H1 (cell line): ENCODE data around the gene GANC. TPM values are rescaled to one million over a fixed set of nuclear protein-coding genes. Genes with fewer than 3 reads are reported as not detected.
"Not testable (repeated sequence)": the region's sequence is repeated elsewhere in the genome, so short reads cannot be mapped to it uniquely, and the experiment has no call there.

Experiments
- CTCF ChIA-PET: fragments of 300-600 bp; sonication (Branson Sonifier 250); formaldehyde crosslinking; loops from one replicate; lab custom pipeline; 2021; ENCODE audit not compliant: partially characterized antibody; lab: Charles Lee
- POLR2A ChIA-PET: fragments of 300-600 bp; sonication (Branson Sonifier 250); formaldehyde crosslinking; loops from one replicate; lab custom pipeline; 2021; ENCODE audit warnings: inconsistent platforms; ENCODE audit not compliant: partially characterized antibody; lab: Charles Lee
- DNase-seq, 2 experiments: peaks; one replicate each; pipeline versions ENCODE4 v3.0.0 to v3.0.0-alpha.2; 2010 to 2022; ENCODE audit warnings: low spot score in 2 of 2, low read depth in 1 of 2, mixed read lengths in 1 of 2
- FAIRE-seq: peaks from 2 replicates; lab custom pipeline; 2011; peaks lifted over from hg19 to GRCh38; lab: Jason Lieb, UNC
- H2AFZ ChIP-seq: 2 replicates; pipeline ENCODE4 v1.8.1; 2012; ENCODE audit warnings: low read length, inconsistent platforms
- H2AK5ac ChIP-seq: 2 replicates; pipeline ENCODE4 v1.6.1; 2013; ENCODE audit warnings: low read depth, low read length
- H2BK120ac ChIP-seq: replicated peaks from 2 replicates; pipeline ENCODE3; 2013; ENCODE audit warnings: low read depth, low read length, inconsistent platforms
- H2BK12ac ChIP-seq: 2 replicates; pipeline ENCODE4 v1.6.1; 2013; ENCODE audit warnings: low read depth, low read length
- H2BK15ac ChIP-seq: 2 replicates; pipeline ENCODE4 v1.6.1; 2013; ENCODE audit warnings: low read length
- H2BK20ac ChIP-seq: 2 replicates; pipeline ENCODE4 v1.6.1; 2013; ENCODE audit warnings: low read length
- H2BK5ac ChIP-seq: 2 replicates; pipeline ENCODE4 v1.6.1; 2013; ENCODE audit warnings: low read depth, low read length
- H3K14ac ChIP-seq: 2 replicates; pipeline ENCODE4 v1.6.1; 2013; ENCODE audit warnings: inconsistent platforms; ENCODE audit not compliant: insufficient read length
- H3K18ac ChIP-seq: 2 replicates; pipeline ENCODE4 v1.6.1; 2013; ENCODE audit warnings: low read length; ENCODE audit errors: extremely low read depth
- H3K23ac ChIP-seq: 2 replicates; pipeline ENCODE4 v1.6.1; 2013; ENCODE audit warnings: inconsistent platforms; ENCODE audit not compliant: insufficient read length
- H3K23me2 ChIP-seq: 2 replicates; pipeline ENCODE4 v1.6.1; 2013; ENCODE audit warnings: low read depth, low read length
- H3K27ac ChIP-seq: 2 replicates; pipeline ENCODE4 v1.6.1; 2011; ENCODE audit warnings: low read depth, low read length, inconsistent platforms
- H3K27me3 ChIP-seq, 4 experiments: replicated peaks in 1 of 4; 1 replicate in 1 of 4; 2 replicates in 3 of 4; pipeline versions ENCODE4 v1.6.1 to v1.8.1; 2011 to 2013; ENCODE audit warnings: low read length in 3 of 4, mild to moderate bottlenecking in 3 of 4, inconsistent platforms in 2 of 4, mixed read lengths in 2 of 4, moderate library complexity in 1 of 4; ENCODE audit not compliant: control insufficient read depth in 3 of 4, insufficient read depth in 3 of 4; ENCODE audit errors: extremely low read depth in 1 of 4
- H3K36me3 ChIP-seq, 4 experiments: 2 replicates each; pipeline versions ENCODE4 v1.6.1 to v1.8.1; 2011 to 2013; ENCODE audit warnings: mild to moderate bottlenecking in 4 of 4, low read length in 3 of 4, moderate library complexity in 2 of 4, control low read depth in 1 of 4, inconsistent platforms in 1 of 4; ENCODE audit not compliant: insufficient read depth in 4 of 4, control insufficient read depth in 2 of 4
- H3K4ac ChIP-seq: replicated peaks from 2 replicates; pipeline ENCODE3; 2013; ENCODE audit warnings: low read length, low read depth, mixed read lengths, inconsistent platforms; ENCODE audit not compliant: insufficient read length
- H3K4me1 ChIP-seq, 4 experiments: replicated peaks in 1 of 4; 1 replicate in 1 of 4; 2 replicates in 3 of 4; pipeline versions ENCODE4 v1.6.1 to v1.8.1; 2011 to 2013; ENCODE audit warnings: low read length in 3 of 4, inconsistent platforms in 2 of 4, mixed read lengths in 1 of 4; ENCODE audit not compliant: insufficient read depth in 4 of 4, control insufficient read depth in 3 of 4
- H3K4me2 ChIP-seq, 2 experiments: 2 replicates each; pipeline versions ENCODE4 v1.6.1 to v1.8.1; 2011 to 2013; ENCODE audit warnings: low read depth in 2 of 2, low read length in 2 of 2, control low read depth in 1 of 2, inconsistent platforms in 1 of 2, mild to moderate bottlenecking in 1 of 2; ENCODE audit not compliant: insufficient read depth in 1 of 2
- H3K4me3 ChIP-seq, 4 experiments: fragments of 200-600, 300-600 bp in 1 of 4; sonication (generic), shearing (Covaris generic), sonication (Bioruptor Twin) in 1 of 4; 2 replicates each; pipeline versions ENCODE4 v1.5.1 to v1.8.1; 2011 to 2016; ENCODE audit warnings: low read length in 4 of 4, low read depth in 3 of 4, control low read depth in 2 of 4, inconsistent platforms in 2 of 4, mild to moderate bottlenecking in 2 of 4, mixed read lengths in 1 of 4, moderate library complexity in 1 of 4; ENCODE audit not compliant: insufficient read depth in 2 of 4; ENCODE audit errors: extremely low read depth in 1 of 4
- H3K56ac ChIP-seq: replicated peaks from 2 replicates; pipeline ENCODE3; 2013; ENCODE audit warnings: low read depth, mild to moderate bottlenecking, mixed read lengths, low read length, inconsistent platforms; ENCODE audit not compliant: insufficient read length
- H3K79me1 ChIP-seq: 2 replicates; pipeline ENCODE4 v1.6.1; 2013; ENCODE audit warnings: low read depth, low read length, control low read depth
- H3K79me2 ChIP-seq, 2 experiments: 2 replicates each; pipeline versions ENCODE4 v1.6.1 to v1.8.1; 2012 to 2013; ENCODE audit warnings: low read length in 2 of 2, mild to moderate bottlenecking in 2 of 2, inconsistent platforms in 1 of 2; ENCODE audit not compliant: insufficient read depth in 2 of 2, control insufficient read depth in 1 of 2
- H3K9ac ChIP-seq, 4 experiments: replicated peaks in 1 of 4; 1 replicate in 1 of 4; 2 replicates in 3 of 4; pipeline versions ENCODE4 v1.6.1 to v1.8.1; 2011 to 2013; ENCODE audit warnings: low read depth in 3 of 4, low read length in 3 of 4, control low read depth in 2 of 4, mild to moderate bottlenecking in 2 of 4, moderate library complexity in 2 of 4, inconsistent platforms in 1 of 4; ENCODE audit errors: extremely low read depth in 1 of 4
- H3K9me3 ChIP-seq, 2 experiments: 2 replicates each; pipeline versions ENCODE4 v1.6.1 to v1.8.1; 2012 to 2013; ENCODE audit warnings: mild to moderate bottlenecking in 2 of 2, moderate library complexity in 2 of 2, control low read depth in 1 of 2, inconsistent platforms in 1 of 2, low read depth in 1 of 2, low read length in 1 of 2, mixed read lengths in 1 of 2; ENCODE audit not compliant: insufficient read depth in 2 of 2
- H4K20me1 ChIP-seq, 2 experiments: replicated peaks in 1 of 2; 2 replicates each; pipeline versions ENCODE3 to v1.8.1; 2011 to 2013; ENCODE audit warnings: inconsistent platforms in 2 of 2, low read length in 2 of 2, mild to moderate bottlenecking in 1 of 2; ENCODE audit not compliant: insufficient read depth in 2 of 2, control insufficient read depth in 1 of 2
- H4K5ac ChIP-seq: 2 replicates; pipeline ENCODE4 v1.6.1; 2013; ENCODE audit warnings: low read length, low read depth, mixed read lengths, inconsistent platforms; ENCODE audit not compliant: insufficient read length
- H4K8ac ChIP-seq: 2 replicates; pipeline ENCODE4 v1.8.0; 2013; ENCODE audit warnings: mild to moderate bottlenecking, moderate library complexity, low read length, inconsistent platforms; ENCODE audit not compliant: insufficient read depth; ENCODE audit errors: extremely low read depth
- H4K91ac ChIP-seq: replicated peaks from 2 replicates; pipeline ENCODE3; 2013; ENCODE audit warnings: low read length, mixed read lengths, inconsistent platforms; ENCODE audit not compliant: insufficient read length
- KDM4A ChIP-seq: IDR thresholded peaks from one replicate; pipeline ENCODE4 v1.7.1; 2012; ENCODE audit warnings: low read depth, mild to moderate bottlenecking, moderate library complexity, low read length, inconsistent platforms; ENCODE audit not compliant: severe bottlenecking
- WGBS, 2 experiments: shearing (Covaris generic) in 1 of 2; methylation state at CpG; one replicate each; pipeline versions ENCODE4 v1.1.6 to v1.1.7; 2013 to 2015; ENCODE audit warnings: low lambda C conversion rate in 2 of 2, mixed read lengths in 2 of 2, inconsistent platforms in 1 of 2, low coverage in 1 of 2, missing lambda C conversion rate in 1 of 2; ENCODE audit not compliant: insufficient replicate concordance in 2 of 2, insufficient coverage in 1 of 2, insufficient read length in 1 of 2; ENCODE audit errors: extremely low coverage in 1 of 2, missing lambda C conversion rate in 1 of 2; 5-methylcytosine and 5-hydroxymethylcytosine counted together
- polyA plus RNA-seq, 7 experiments: library from polyadenylated mRNA; depleted of rRNA in 3 of 7; stranded (reverse) in 5 of 7; unstranded in 2 of 7; fragments of >200 nt in 5 of 7; fragments of 200-250 nt in 2 of 7; gene quantifications; 1 replicate in 5 of 7; 2 replicates in 1 of 7; 4 replicates in 1 of 7; pipeline versions ENCODE4 v1.2.1 to v1.2.3, GENCODE V29; 2011 to 2013; ENCODE audit warnings: missing spikeins in 2 of 7, mixed read lengths in 2 of 7
- total RNA-seq: library from RNA; stranded (reverse); fragmentation: NEBNext Ultra II Directional; extraction: Animal tissue kit (Norgen Biotek cat#: 25700); gene quantifications from 2 replicates; pipeline ENCODE4 v1.2.1, GENCODE V29; 2021

Gene GANC
- total and polyA plus RNA-seq, 2 of the 8 experiments (the other 6 are each of a cell fraction or from before 2014, with no cell fraction given), result 6.8 to 14.4 TPM

DNA sequence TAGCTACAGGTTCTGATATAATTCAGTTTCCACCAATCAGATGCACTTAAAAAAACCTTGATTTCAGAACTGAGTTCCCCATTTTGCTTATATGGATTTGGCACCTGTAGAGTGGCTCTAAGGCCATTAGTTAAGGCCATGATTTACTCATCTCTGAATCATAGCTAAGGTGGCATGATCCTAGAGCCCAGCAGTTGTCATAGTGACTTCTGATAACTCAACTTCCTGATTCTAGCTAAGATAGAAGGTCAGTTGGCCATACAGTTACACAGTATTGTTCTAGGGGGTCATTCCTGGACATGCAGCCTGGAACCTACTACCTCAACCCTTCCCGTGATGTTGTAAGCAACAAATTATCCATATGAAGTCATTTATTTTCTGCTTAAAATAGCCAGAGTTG is 16.2 kb downstream of the GANC start (continued):
- TF ChIP-seq KDM4A, result no peak
- TF ChIP-seq, all 59 proteins: peak for 0

DNA sequence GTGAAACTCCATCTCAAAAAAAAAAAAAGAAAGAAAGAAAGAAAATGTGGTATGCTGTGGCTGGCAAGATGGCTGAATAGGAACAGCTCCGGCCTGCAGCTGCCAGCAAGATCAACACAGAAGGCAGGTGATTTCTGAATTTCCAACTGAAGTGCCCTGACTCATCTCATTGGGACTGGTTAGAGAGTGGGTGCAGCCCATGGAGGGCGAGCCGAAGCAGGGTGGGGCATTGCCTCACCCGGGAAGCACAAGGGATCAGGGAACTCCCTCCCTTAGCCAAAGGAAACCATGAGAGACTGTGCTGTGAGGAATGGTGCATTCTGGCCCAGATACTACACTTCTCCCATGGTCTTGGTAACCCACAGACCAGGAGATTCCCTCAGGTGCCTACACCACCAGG is 28.0 kb downstream of the GANC start:
- FAIRE-seq, H2AFZ ChIP-seq, H4K20me1 ChIP-seq, H2AK5ac ChIP-seq, H3K36me3 ChIP-seq, DNase-seq, H3K4me1 ChIP-seq, H3K9me3 ChIP-seq, H2BK120ac ChIP-seq, H2BK12ac ChIP-seq, H3K27ac ChIP-seq, H2BK20ac ChIP-seq, H3K18ac ChIP-seq, H3K4me3 ChIP-seq, H4K8ac ChIP-seq, H3K9ac ChIP-seq, H3K27me3 ChIP-seq, H3K56ac ChIP-seq, H3K14ac ChIP-seq, H3K79me2 ChIP-seq, H3K4me2 ChIP-seq, H3K23me2 ChIP-seq, CTCF ChIA-PET, H2BK15ac ChIP-seq, H4K91ac ChIP-seq, H3K23ac ChIP-seq, POLR2A ChIA-PET, H3K4ac ChIP-seq, H2BK5ac ChIP-seq, H4K5ac ChIP-seq, H3K79me1 ChIP-seq: not testable (repeated sequence)
- 93% methylated on average over 4 of the region's 4 CpGs; no CpG with 5 or more reads in 1 of the 2 experiments for WGBS, 2 experiments
